MM.1S (cell line): Measurements from ENCODE around the gene PAOX.

Source experiments
- DNase-seq: peaks from one replicate; pipeline ENCODE4 v3.0.0-alpha.2; 2015
- H2AFZ ChIP-seq: fragments of 300-600 bp; sonication (generic); 2 replicates; pipeline ENCODE4 v1.6.0; 2016; ENCODE audit warnings: antibody characterized with exemption, low read length
- H3F3A ChIP-seq: fragments of 300-600 bp; sonication (generic); 2 replicates; pipeline ENCODE4 v1.6.1; 2016; ENCODE audit warnings: mild to moderate bottlenecking, antibody characterized with exemption, low read length, moderate library complexity, mixed read lengths; ENCODE audit not compliant: insufficient read depth
- H3K27ac ChIP-seq: fragments of 300-600 bp; sonication (generic); 2 replicates; pipeline ENCODE4 v1.5.1; 2016; ENCODE audit warnings: mild to moderate bottlenecking, low read length
- H3K27me3 ChIP-seq: fragments of 300-600 bp; sonication (generic); replicated peaks from 2 replicates; pipeline ENCODE4 v1.6.0; 2016; ENCODE audit warnings: low read length; ENCODE audit not compliant: insufficient read depth
- H3K36me3 ChIP-seq: fragments of 300-600 bp; sonication (generic); replicated peaks from 2 replicates; pipeline ENCODE4 v1.6.1; 2016; ENCODE audit warnings: mild to moderate bottlenecking, low read length, mixed read lengths; ENCODE audit not compliant: insufficient read depth
- H3K4me1 ChIP-seq: fragments of 300-600 bp; sonication (generic); 2 replicates; pipeline ENCODE4 v1.6.1; 2016; ENCODE audit warnings: low read length, mixed read lengths
- H3K4me2 ChIP-seq: fragments of 300-600 bp; sonication (generic); 2 replicates; pipeline ENCODE4 v1.6.0; 2016; ENCODE audit warnings: low read depth, low read length
- H3K4me3 ChIP-seq: fragments of 300-600 bp; sonication (generic); 2 replicates; pipeline ENCODE4 v1.5.1; 2016; ENCODE audit warnings: low read length, mixed read lengths
- H3K79me2 ChIP-seq: fragments of 300-600 bp; sonication (generic); 2 replicates; pipeline ENCODE4 v1.6.1; 2016; ENCODE audit warnings: mixed run types, low read length, mixed read lengths
- H3K9ac ChIP-seq: fragments of 300-600 bp; sonication (generic); 2 replicates; pipeline ENCODE4 v1.6.1; 2016; ENCODE audit warnings: low read length, mixed read lengths
- H3K9me2 ChIP-seq: fragments of 300-600 bp; sonication (generic); replicated peaks from 2 replicates; pipeline ENCODE4 v1.6.1; 2016; ENCODE audit warnings: mild to moderate bottlenecking, low read length, mixed read lengths; ENCODE audit not compliant: insufficient read depth
- H3K9me3 ChIP-seq: fragments of 300-600 bp; sonication (generic); replicated peaks from 2 replicates; pipeline ENCODE4 v1.6.1; 2016; ENCODE audit warnings: mild to moderate bottlenecking, low read length, mixed read lengths; ENCODE audit not compliant: insufficient read depth
- H4K20me1 ChIP-seq: fragments of 300-600 bp; sonication (generic); 2 replicates; pipeline ENCODE4 v1.6.1; 2016; ENCODE audit warnings: mild to moderate bottlenecking, low read length, moderate library complexity, mixed read lengths; ENCODE audit not compliant: insufficient read depth
- EZH2 ChIP-seq: fragments of 300-600 bp; sonication (generic); optimal IDR thresholded peaks from 2 replicates; pipeline ENCODE3; 2017; ENCODE audit warnings: low read depth, mild to moderate bottlenecking, antibody characterized with exemption, low read length, mixed read lengths
- EZH2phosphoT487 ChIP-seq: fragments of 300-600 bp; sonication (generic); IDR thresholded peaks from 2 replicates; pipeline ENCODE4 v1.6.1; 2018; ENCODE audit warnings: antibody characterized with exemption, low read length
- TF ChIP-seq, protein P1 (sequence below): fragments of 300-600 bp; sonication (generic); IDR thresholded peaks from 2 replicates; pipeline ENCODE4 v1.5.1; 2016; ENCODE audit warnings: antibody characterized with exemption, low read length, mixed read lengths

The PAOX gene

GRCh38 chr10:133357285-133358161, 21.5 kb upstream of the PAOX start, which contains the start of gene FUOM:
Gene FUOM, minus strand, starts transcription at chr10:133358019. Its CDS starts 12 bp downstream, at chr10:133358007.
- H3K9me3 ChIP-seq, result no peaks in the 10 kb centered on the region
- peak within 1 kb of the TSS; percentile 38 for H2AFZ ChIP-seq
- no peak within 1 kb of the TSS for H3K27ac ChIP-seq
- H3K36me3 ChIP-seq, result no peaks in the 10 kb centered on the region
- no peaks in the 10 kb centered on the region for H3F3A ChIP-seq
- DNase-seq, result no peak
- H3K79me2 ChIP-seq, result no peaks in the 10 kb centered on the region
- peak within 1 kb of the TSS; percentile 65 for H3K4me2 ChIP-seq
- H3K4me1 ChIP-seq, result no peaks in the 10 kb centered on the region
- H3K9me2 ChIP-seq, result no peaks in the 10 kb centered on the region
- TF ChIP-seq, protein P1, sequence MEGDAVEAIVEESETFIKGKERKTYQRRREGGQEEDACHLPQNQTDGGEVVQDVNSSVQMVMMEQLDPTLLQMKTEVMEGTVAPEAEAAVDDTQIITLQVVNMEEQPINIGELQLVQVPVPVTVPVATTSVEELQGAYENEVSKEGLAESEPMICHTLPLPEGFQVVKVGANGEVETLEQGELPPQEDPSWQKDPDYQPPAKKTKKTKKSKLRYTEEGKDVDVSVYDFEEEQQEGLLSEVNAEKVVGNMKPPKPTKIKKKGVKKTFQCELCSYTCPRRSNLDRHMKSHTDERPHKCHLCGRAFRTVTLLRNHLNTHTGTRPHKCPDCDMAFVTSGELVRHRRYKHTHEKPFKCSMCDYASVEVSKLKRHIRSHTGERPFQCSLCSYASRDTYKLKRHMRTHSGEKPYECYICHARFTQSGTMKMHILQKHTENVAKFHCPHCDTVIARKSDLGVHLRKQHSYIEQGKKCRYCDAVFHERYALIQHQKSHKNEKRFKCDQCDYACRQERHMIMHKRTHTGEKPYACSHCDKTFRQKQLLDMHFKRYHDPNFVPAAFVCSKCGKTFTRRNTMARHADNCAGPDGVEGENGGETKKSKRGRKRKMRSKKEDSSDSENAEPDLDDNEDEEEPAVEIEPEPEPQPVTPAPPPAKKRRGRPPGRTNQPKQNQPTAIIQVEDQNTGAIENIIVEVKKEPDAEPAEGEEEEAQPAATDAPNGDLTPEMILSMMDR, result no peak
- TF ChIP-seq EZH2phosphoT487 (no peak), EZH2 (no peak)
- H3K4me3 ChIP-seq, result peak within 1 kb of the TSS; percentile 36; the same call in 1 of the 2 replicates
- H3K27me3 ChIP-seq, result peaks cover 12% of the 10 kb centered on the region
- no peaks in the 10 kb centered on the region for H4K20me1 ChIP-seq
- H3K9ac ChIP-seq, result no peak within 1 kb of the TSS; the same call in 1 of the 2 replicates

DNA sequence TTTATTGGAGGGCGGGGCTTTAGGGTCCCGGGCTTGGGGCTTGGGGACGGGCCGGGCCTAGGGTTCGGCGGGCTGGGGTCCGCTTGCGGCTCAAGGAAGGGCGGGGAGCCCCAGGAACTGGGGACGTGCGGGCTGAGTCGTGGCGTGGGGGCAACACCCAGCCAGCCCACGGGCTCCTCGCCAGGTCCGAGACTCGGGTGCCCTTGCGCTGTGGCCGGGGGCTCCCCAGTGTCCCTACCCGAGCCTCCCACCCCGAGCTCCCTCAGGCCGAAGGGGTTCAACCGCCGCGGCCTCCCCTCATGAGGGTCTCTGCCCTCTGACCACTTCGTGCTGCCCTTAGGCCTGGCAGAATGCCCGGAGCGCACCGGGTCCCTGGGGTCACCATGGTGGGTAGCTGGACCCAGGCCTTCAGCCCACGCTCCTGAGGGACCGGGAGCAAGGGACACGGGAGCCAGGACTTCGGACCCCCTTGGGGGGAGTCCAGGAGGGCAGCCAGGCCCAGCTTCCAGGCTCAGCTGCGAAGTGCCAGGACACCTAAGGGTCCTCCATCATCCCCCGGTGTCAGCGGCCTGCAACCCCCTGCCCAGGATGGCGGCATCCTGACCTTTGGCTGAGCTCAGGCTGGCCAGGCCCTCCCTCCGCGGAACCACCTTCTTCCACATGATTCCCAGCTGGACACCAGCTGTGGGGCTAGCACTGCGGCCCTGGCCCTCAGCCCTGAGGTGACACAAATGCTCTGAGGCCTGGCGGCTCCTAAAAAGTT, 20.7 kb upstream of the PAOX start:
- Histone ChIP-seq H3K4me1 (no peaks in the 10 kb centered on the region), H3K36me3 (no peaks in the 10 kb centered on the region), H2AFZ (no peak overlapping the region), H3K9me2 (no peaks in the 10 kb centered on the region), H3K4me3 (no peak overlapping the region), H3F3A (no peaks in the 10 kb centered on the region), H3K4me2 (no peak overlapping the region), H4K20me1 (no peaks in the 10 kb centered on the region), H3K9me3 (no peaks in the 10 kb centered on the region), H3K79me2 (no peaks in the 10 kb centered on the region), H3K9ac (no peak overlapping the region), H3K27me3 (peaks cover 12% of the 10 kb centered on the region), H3K27ac (no peak overlapping the region)
- TF ChIP-seq EZH2phosphoT487 (no peak), EZH2 (no peak)
- TF ChIP-seq, protein P1, result no peak
- no peak for DNase-seq

GRCh38 chr10:133358925-133359310, 20.1 kb upstream of the PAOX start:
- Histone ChIP-seq H3K9me2 (no peaks in the 10 kb centered on the region), H3K27me3 (peaks cover 12% of the 10 kb centered on the region), H3K4me1 (no peaks in the 10 kb centered on the region), H3K79me2 (no peaks in the 10 kb centered on the region), H2AFZ (no peak overlapping the region), H3F3A (no peaks in the 10 kb centered on the region), H3K27ac (no peak overlapping the region), H3K9me3 (no peaks in the 10 kb centered on the region), H3K36me3 (no peaks in the 10 kb centered on the region), H3K4me3 (no peak overlapping the region), H4K20me1 (no peaks in the 10 kb centered on the region), H3K4me2 (no peak overlapping the region), H3K9ac (no peak overlapping the region)
- TF ChIP-seq EZH2 (no peak), EZH2phosphoT487 (no peak)
- TF ChIP-seq, protein P1, result no peak
- no peak for DNase-seq
